Kidney capillary endothelial cell (primary cell): ENCODE measurements around the gene FMN1.

Source experiments
- DNase-seq: peaks from one replicate; pipeline ENCODE4 v3.0.0-alpha.2; 2018; ENCODE audit warnings: low spot score

Gene FMN1

GRCh38 chr15:33198541-33198940 lies 4.0 kb upstream of the FMN1 start:
- no peak for DNase-seq

GRCh38 chr15:33197636-33198035 lies 3.1 kb upstream of the FMN1 start:
- DNase-seq: no peak

- no peak for DNase-seq
Measured at GRCh38 chr15:33194237-33194636, 277 bp downstream of the FMN1 start.

GRCh38 chr15:33191591-33191990 lies 2.9 kb downstream of the FMN1 start:
- DNase-seq: no peak

GRCh38 chr15:33190539-33190938 lies 4.0 kb downstream of the FMN1 start:
- DNase-seq: no peak

- no peak for DNase-seq
Measured at GRCh38 chr15:33188641-33189257, 5.8 kb downstream of the FMN1 start.

GRCh38 chr15:33188159-33188558 lies 6.4 kb downstream of the FMN1 start:
- DNase-seq: no peak

GRCh38 chr15:33183334-33183733 lies 11.2 kb downstream of the FMN1 start:
- no peak for DNase-seq

GRCh38 chr15:33182926-33183325 lies 11.6 kb downstream of the FMN1 start:
- DNase-seq: no peak

GRCh38 chr15:33182278-33182905 lies 12.1 kb downstream of the FMN1 start:
- DNase-seq: no peak

- DNase-seq: no peak
Measured at GRCh38 chr15:33179874-33180273, 14.6 kb downstream of the FMN1 start.

- no peak for DNase-seq
Measured at GRCh38 chr15:33171202-33171601, 23.3 kb downstream of the FMN1 start.

GRCh38 chr15:33169625-33170024 lies 24.9 kb downstream of the FMN1 start:
- no peak for DNase-seq

GRCh38 chr15:33168444-33168843 lies 26.1 kb downstream of the FMN1 start:
- DNase-seq: no peak

- no peak for DNase-seq
Measured at GRCh38 chr15:33163816-33164215, 30.7 kb downstream of the FMN1 start.

- DNase-seq: no peak
Measured at GRCh38 chr15:33161209-33161608, 33.3 kb downstream of the FMN1 start.

- no peak for DNase-seq
Measured at GRCh38 chr15:33160581-33161165, 33.8 kb downstream of the FMN1 start.

- no peak for DNase-seq
Measured at GRCh38 chr15:33159726-33160453, 34.6 kb downstream of the FMN1 start.

- DNase-seq: no peak
Measured at GRCh38 chr15:33158366-33158765, 36.1 kb downstream of the FMN1 start.

- no peak for DNase-seq
Measured at GRCh38 chr15:33157371-33158037, 37.0 kb downstream of the FMN1 start.

- DNase-seq: no peak
Measured at GRCh38 chr15:33155691-33156420, 38.7 kb downstream of the FMN1 start.
